ENCODE results near the gene ATAD5. TPM values are rescaled to one million over a fixed set of nuclear protein-coding genes. Genes with fewer than 3 reads are reported as not detected.

Gene ATAD5
- total and polyA plus RNA-seq, 2 of the 4 experiments (the other 2 are of a cell fraction), result 1.0 to 1.3 TPM

DNA sequence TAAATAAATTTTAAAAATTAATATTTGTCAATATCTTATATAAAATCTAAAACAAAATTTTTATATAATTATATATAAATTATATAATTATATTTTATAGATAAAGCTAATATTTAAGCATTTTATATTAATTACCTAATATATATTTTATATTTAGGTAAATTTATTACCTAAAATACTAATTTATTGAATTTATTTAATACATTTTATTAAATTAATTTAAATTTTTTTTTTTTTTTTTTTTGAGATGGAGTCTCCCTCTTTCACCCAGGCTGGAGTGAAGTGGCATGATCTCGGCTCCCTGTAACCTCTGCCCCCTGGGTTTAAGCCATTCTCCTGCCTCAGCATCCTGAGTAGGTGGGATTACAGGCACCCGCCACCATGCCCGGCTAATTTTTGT lies 22.4 kb downstream of the ATAD5 start:
- Histone ChIP-seq H3K27ac (ENCODE audit: insufficient read depth, low read length) (no peak overlapping the region), H2AFZ (replicated peaks; ENCODE audit: low read length, poor library complexity) (no peak overlapping the region), H3K36me3 (ENCODE audit: control insufficient read depth, insufficient read depth, low read length) (peaks cover 8% of the 10 kb centered on the region; the same call in 1 of the 2 replicates), H4K5ac (ENCODE audit: low read depth, low read length) (no peak overlapping the region), H2BK15ac (ENCODE audit: low read depth, low read length) (no peak overlapping the region), H3K9me3 (ENCODE audit: control insufficient read depth, insufficient read depth, low read length) (no peaks in the 10 kb centered on the region), H3K27me3 (ENCODE audit: control insufficient read depth, insufficient read depth, low read length) (no peaks in the 10 kb centered on the region), H4K8ac (ENCODE audit: low read depth in 2 of 2, low read length in 2 of 2) (no peak overlapping the region), H3K18ac (ENCODE audit: low read depth, low read length) (no peak overlapping the region), H4K20me1 (ENCODE audit: insufficient read depth, low read length) (no peaks in the 10 kb centered on the region), H3K4ac (ENCODE audit: low read depth, low read length) (no peak overlapping the region), H2AK9ac (replicated peaks; ENCODE audit: low read depth, low read length, poor library complexity) (no peak overlapping the region), H3K79me1 (ENCODE audit: low read depth in 1 of 2, low read length in 2 of 2) (peaks cover 0 to 6% of the 10 kb centered on the region in 2 experiments; a peak in 3 of 4 replicates), H2BK120ac (ENCODE audit: low read depth, low read length) (no peak overlapping the region), H2AK5ac (ENCODE audit: low read depth, low read length) (no peak overlapping the region), H4K91ac (ENCODE audit: insufficient read depth, low read depth, low read length) (no peak overlapping the region), H3K9me1 (ENCODE audit: insufficient read depth, low read length) (peaks cover 5% of the 10 kb centered on the region; the same call in 1 of the 2 replicates), H3K14ac (replicated peaks; ENCODE audit: low read depth, low read length) (no peak overlapping the region), H3K9ac (ENCODE audit: low read depth, low read length) (no peak overlapping the region), H2BK5ac (ENCODE audit: low read depth, low read length, poor library complexity, severe bottlenecking) (no peak overlapping the region), H2BK20ac (ENCODE audit: low read depth, low read length) (no peak overlapping the region), H3K4me3 (ENCODE audit: insufficient read depth, low read depth, low read length) (no peak overlapping the region), H3K4me1 (ENCODE audit: control insufficient read depth, insufficient read depth, low read length) (no peaks in the 10 kb centered on the region), H3K4me2 (ENCODE audit: low read depth, low read length) (no peak overlapping the region), H3K23ac (ENCODE audit: low read depth, low read length) (no peak overlapping the region), H3K56ac (ENCODE audit: extremely low read depth, insufficient read depth, low read length) (no peak overlapping the region)
- TF ChIP-seq RFX5 (IDR thresholded peaks at IDR 0.05; ENCODE audit: low read depth, low read length) (no peak), MAZ (IDR thresholded peaks at IDR 0.05; ENCODE audit: borderline replicate concordance, low read depth, low read length) (no peak), CEBPB (IDR thresholded peaks at IDR 0.05; ENCODE audit: low read depth, low read length) (no peak), FOS (IDR thresholded peaks at IDR 0.05; ENCODE audit: low read depth, low read length) (no peak), BHLHE40 (IDR thresholded peaks at IDR 0.05; ENCODE audit: low read depth, low read length) (no peak), ELK1 (IDR thresholded peaks at IDR 0.05; ENCODE audit: borderline replicate concordance, low read depth, low read length) (no peak), POLR2A (IDR thresholded peaks at IDR 0.05; ENCODE audit: low read depth, low read length) (no peak), MXI1 (IDR thresholded peaks at IDR 0.05; ENCODE audit: borderline replicate concordance, low read depth, low read length) (no peak), RCOR1 (IDR thresholded peaks at IDR 0.05; ENCODE audit: insufficient replicate concordance, low read length) (no peak), USF2 (IDR thresholded peaks at IDR 0.05; ENCODE audit: low read depth, low read length) (no peak), SMC3 (IDR thresholded peaks at IDR 0.05; ENCODE audit: low read depth, low read length) (no peak), CHD1 (IDR thresholded peaks at IDR 0.05; ENCODE audit: low read depth, low read length) (no peak), NFE2L2 (IDR thresholded peaks at IDR 0.05; ENCODE audit: low read depth, low read length) (no peak), MAFK (IDR thresholded peaks at IDR 0.05; ENCODE audit: low read depth, low read length) (no peak), RAD21 (IDR thresholded peaks at IDR 0.05; ENCODE audit: low read length) (no peak)
- TF ChIP-seq, protein P1, sequence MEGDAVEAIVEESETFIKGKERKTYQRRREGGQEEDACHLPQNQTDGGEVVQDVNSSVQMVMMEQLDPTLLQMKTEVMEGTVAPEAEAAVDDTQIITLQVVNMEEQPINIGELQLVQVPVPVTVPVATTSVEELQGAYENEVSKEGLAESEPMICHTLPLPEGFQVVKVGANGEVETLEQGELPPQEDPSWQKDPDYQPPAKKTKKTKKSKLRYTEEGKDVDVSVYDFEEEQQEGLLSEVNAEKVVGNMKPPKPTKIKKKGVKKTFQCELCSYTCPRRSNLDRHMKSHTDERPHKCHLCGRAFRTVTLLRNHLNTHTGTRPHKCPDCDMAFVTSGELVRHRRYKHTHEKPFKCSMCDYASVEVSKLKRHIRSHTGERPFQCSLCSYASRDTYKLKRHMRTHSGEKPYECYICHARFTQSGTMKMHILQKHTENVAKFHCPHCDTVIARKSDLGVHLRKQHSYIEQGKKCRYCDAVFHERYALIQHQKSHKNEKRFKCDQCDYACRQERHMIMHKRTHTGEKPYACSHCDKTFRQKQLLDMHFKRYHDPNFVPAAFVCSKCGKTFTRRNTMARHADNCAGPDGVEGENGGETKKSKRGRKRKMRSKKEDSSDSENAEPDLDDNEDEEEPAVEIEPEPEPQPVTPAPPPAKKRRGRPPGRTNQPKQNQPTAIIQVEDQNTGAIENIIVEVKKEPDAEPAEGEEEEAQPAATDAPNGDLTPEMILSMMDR (conservative IDR thresholded peaks at IDR 0.05; ENCODE audit: low read depth, low read length), result no peak
- WGBS, 2 experiments (ENCODE audit: extremely low coverage in 2 of 2, insufficient read length in 1 of 2), result no CpG with 5 or more reads among the region's 3 CpGs
- ChIA-PET POLR2A (ENCODE audit: unreplicated experiment) (no interaction called here), CTCF (no interaction called here)
- no peak for DNase-seq
- ATAC-seq (ENCODE audit: low read depth), result no peak
- intact Hi-C loops (cut with micrococcal nuclease), result no loop called here
- BruUV-seq (replicated peaks), result no TSS peak
- in situ Hi-C loops (cut with MboI; ENCODE audit: low sequenced_read_pairs), result no loop called here
- dilution Hi-C loops (cut with HindIII; ENCODE audit: low sequenced_read_pairs, unreplicated experiment), result no loop called here
